RWPE2 (cell line): ENCODE results near the gene CDC42EP3.

Experiments
- ATAC-seq: fragments of 200-7000 bp; cut with Tn5 transposase; 3 replicates; pipeline ENCODE4 v1.9.1; 2021; ENCODE audit warnings: low read depth
- DNase-seq: peaks from one replicate; pipeline ENCODE4 v3.0.0-alpha.2; 2020; ENCODE audit warnings: low spot score
- H3K27ac ChIP-seq: fragments of 450-650 bp; 2 replicates; pipeline ENCODE4 v1.5.1; 2017; ENCODE audit warnings: mild to moderate bottlenecking; ENCODE audit not compliant: poor library complexity, severe bottlenecking
- H3K27me3 ChIP-seq: fragments of 250-450 bp; sonication (Bioruptor Pico); 2 replicates; pipeline ENCODE4 v1.5.1; 2021; ENCODE audit warnings: mild to moderate bottlenecking, moderate library complexity; ENCODE audit not compliant: insufficient read depth, poor library complexity, severe bottlenecking
- H3K36me3 ChIP-seq: fragments of 250-450 bp; sonication (Bioruptor Pico); 2 replicates; pipeline ENCODE4 v1.5.1; 2020; ENCODE audit warnings: low read depth, mild to moderate bottlenecking, moderate library complexity
- H3K4me1 ChIP-seq: fragments of 250-450 bp; sonication (Bioruptor Pico); 2 replicates; pipeline ENCODE4 v1.5.1; 2021; ENCODE audit warnings: mild to moderate bottlenecking, moderate library complexity; ENCODE audit not compliant: insufficient read depth, poor library complexity, severe bottlenecking
- H3K4me3 ChIP-seq: fragments of 250-450 bp; sonication (Bioruptor Pico); 2 replicates; pipeline ENCODE4 v1.5.1; 2021; ENCODE audit warnings: mild to moderate bottlenecking, moderate library complexity; ENCODE audit not compliant: severe bottlenecking
- H3K9me3 ChIP-seq: fragments of 250-450 bp; sonication (Bioruptor Pico); 2 replicates; pipeline ENCODE4 v1.5.1; 2021; ENCODE audit warnings: mild to moderate bottlenecking, moderate library complexity; ENCODE audit not compliant: severe bottlenecking
- TF ChIP-seq, protein P1 (sequence below): fragments of 450-650 bp; IDR thresholded peaks from one replicate; pipeline ENCODE4 v1.5.1; 2017; ENCODE audit warnings: mild to moderate bottlenecking, moderate library complexity; ENCODE audit not compliant: poor library complexity, severe bottlenecking

The CDC42EP3 gene

DNA sequence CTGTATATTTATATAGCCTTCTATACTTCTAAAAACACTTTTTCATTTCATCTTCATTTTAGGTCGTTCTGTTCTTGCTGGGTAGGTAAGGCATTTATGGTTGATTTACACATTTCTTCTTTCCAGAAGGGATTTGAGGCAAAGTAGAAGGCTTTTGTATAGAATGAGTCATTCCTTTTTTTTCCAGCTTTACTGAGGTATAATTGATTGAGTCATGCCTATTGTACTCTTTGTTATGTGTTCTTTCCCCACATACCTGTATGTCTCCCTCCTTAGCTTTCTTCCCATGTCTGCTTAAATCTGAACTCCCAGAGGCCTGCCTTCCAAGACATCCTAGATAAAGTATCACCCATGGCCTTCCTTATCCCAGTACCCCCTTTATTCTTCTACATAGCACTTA is 4.8 kb upstream of the CDC42EP3 start:
- H3K9me3 ChIP-seq, result no peaks in the 10 kb centered on the region
- no peak for DNase-seq
- no peaks in the 10 kb centered on the region for H3K36me3 ChIP-seq
- H3K4me1 ChIP-seq, result peaks cover 17% of the 10 kb centered on the region
- H3K27me3 ChIP-seq, result no peaks in the 10 kb centered on the region
- TF ChIP-seq, protein P1, sequence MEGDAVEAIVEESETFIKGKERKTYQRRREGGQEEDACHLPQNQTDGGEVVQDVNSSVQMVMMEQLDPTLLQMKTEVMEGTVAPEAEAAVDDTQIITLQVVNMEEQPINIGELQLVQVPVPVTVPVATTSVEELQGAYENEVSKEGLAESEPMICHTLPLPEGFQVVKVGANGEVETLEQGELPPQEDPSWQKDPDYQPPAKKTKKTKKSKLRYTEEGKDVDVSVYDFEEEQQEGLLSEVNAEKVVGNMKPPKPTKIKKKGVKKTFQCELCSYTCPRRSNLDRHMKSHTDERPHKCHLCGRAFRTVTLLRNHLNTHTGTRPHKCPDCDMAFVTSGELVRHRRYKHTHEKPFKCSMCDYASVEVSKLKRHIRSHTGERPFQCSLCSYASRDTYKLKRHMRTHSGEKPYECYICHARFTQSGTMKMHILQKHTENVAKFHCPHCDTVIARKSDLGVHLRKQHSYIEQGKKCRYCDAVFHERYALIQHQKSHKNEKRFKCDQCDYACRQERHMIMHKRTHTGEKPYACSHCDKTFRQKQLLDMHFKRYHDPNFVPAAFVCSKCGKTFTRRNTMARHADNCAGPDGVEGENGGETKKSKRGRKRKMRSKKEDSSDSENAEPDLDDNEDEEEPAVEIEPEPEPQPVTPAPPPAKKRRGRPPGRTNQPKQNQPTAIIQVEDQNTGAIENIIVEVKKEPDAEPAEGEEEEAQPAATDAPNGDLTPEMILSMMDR, result no peak
- H3K4me3 ChIP-seq, result no peak overlapping the region
- ATAC-seq, result peak; percentile 88
- H3K27ac ChIP-seq, result peak overlapping the region; percentile 81

DNA sequence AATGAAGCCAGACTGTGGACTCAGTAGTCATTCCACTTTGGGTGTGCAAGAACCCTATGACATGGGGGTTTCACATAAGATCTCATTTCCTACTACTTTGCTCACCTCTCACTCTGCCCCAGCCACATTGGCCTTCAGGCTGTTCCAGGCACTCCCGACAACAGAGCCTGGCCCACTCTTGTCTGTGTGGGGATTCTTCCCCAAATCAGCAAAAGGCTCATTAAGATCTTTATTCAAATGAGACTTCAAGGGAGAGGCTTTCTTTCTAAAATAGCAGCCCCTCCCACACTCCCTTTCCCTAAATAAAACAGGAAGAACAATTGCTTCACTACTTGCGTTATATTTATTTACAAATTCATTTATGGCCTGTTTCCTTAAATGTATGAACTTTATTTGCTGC is 3.5 kb upstream of the CDC42EP3 start:
- Histone ChIP-seq H3K9me3 (no peaks in the 10 kb centered on the region), H3K27ac (peak overlapping the region; percentile 81)

DNA sequence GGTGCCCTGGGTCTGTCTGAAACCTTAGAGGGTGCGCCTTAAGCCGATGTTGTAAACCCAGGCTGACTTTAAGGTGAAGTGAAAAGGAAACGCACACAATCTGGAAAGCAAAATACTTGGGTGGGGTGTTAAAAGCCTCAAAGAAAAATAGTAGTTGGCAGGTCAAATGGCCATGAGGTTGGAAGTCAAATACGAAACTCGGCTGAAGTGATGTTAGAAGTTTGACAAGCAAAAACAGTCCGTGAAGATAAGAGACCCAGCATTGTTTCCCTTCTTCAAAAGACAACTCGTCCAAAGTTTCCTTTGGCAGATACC is 1.4 kb upstream of the CDC42EP3 start:
- Histone ChIP-seq H3K27ac (peak overlapping the region; percentile 57), H3K4me3 (peak overlapping the region; percentile 95), H3K27me3 (no peaks in the 10 kb centered on the region), H3K36me3 (peaks cover 24% of the 10 kb centered on the region), H3K4me1 (peaks cover 27% of the 10 kb centered on the region), H3K9me3 (no peaks in the 10 kb centered on the region)
- ATAC-seq (no peak), DNase-seq (no peak)
- TF ChIP-seq, protein P1, result no peak

More for the DNA sequence above, 3.5 kb upstream of the CDC42EP3 start:
- DNase-seq (no peak), ATAC-seq (no peak)
- Histone ChIP-seq H3K4me1 (peaks cover 17% of the 10 kb centered on the region), H3K36me3 (peaks cover 3% of the 10 kb centered on the region), H3K4me3 (no peak overlapping the region), H3K27me3 (no peaks in the 10 kb centered on the region)
- TF ChIP-seq, protein P1, result no peak

DNA sequence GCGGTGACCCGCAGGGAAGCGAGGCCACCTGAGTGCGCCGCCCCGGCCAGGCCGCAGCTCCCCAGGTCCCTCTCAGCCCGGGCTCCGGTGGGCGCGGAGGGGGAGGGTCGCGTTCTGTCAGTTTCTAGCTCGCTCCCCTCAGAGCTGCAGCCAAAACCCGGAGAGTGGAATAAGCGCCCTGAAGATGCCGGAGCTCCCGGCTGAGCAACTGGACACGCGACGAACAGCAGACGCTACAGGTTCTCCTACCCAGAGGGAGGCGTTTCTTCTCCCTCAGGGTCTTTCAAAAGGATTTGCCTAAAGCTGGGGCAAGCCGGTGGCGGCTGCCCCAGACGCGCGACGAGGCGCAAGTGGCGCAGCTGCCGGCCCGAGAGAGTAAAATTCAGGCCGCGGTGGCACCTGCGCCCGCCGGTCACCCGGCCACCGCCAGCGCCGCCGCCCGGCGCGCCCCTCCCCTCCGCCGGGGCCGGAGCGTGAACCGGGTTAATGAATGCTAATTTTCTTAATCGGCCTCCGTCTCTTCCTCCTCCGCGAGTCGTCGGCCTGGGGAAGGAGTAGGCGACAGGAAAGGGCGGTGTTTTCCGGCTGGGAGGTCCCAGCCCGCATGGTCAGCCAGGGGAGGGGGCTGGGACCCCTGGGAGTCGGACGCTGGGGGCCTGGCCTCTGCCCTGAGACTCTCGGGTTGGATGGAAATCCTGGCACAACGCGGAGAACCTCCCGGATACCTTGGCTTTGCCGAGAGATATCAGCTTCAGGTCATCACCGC is 845 bp upstream of the CDC42EP3 start:
- TF ChIP-seq, protein P1, result no peak
- DNase-seq (no peak), ATAC-seq (peak; percentile 22; the same call in 2 of the 3 replicates)
- Histone ChIP-seq H3K27ac (peak overlapping the region; percentile 57), H3K36me3 (peaks cover 29% of the 10 kb centered on the region), H3K9me3 (no peaks in the 10 kb centered on the region), H3K4me3 (peak overlapping the region; percentile 95), H3K27me3 (no peaks in the 10 kb centered on the region), H3K4me1 (peaks cover 27% of the 10 kb centered on the region)

DNA sequence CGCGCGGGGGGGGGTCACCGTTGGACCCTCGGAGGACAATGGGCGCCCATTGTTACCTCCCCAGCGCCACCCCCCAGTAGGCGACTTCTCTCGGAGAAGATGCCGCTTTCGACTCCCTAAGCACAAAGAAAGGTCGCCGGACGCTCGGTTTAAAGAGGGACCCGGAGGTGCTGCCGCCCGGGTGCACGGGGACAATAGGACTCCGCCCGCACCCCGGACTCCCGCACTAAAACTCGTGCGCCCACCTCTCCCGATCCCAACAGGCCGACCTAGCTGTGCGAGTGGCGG is 318 bp upstream of the CDC42EP3 start:
- Histone ChIP-seq H3K36me3 (peaks cover 35% of the 10 kb centered on the region), H3K4me1 (peaks cover 24% of the 10 kb centered on the region), H3K27ac (peak overlapping the region; percentile 57), H3K4me3 (peak overlapping the region; percentile 95), H3K27me3 (no peaks in the 10 kb centered on the region), H3K9me3 (no peaks in the 10 kb centered on the region)
- DNase-seq, result no peak
- TF ChIP-seq, protein P1, result no peak
- ATAC-seq, result no peak; the same call in 2 of the 3 replicates
